CD14-positive monocyte (primary cell): ENCODE results near the gene CKS1B. TPM values are rescaled to one million over a fixed set of nuclear protein-coding genes. Genes with fewer than 3 reads are reported as not detected.

ENCODE experiments used
- DNase-seq, 3 donors: peaks; one replicate each; pipeline ENCODE4 v3.0.0-alpha.2; 2011 to 2022
- H2AFZ ChIP-seq: 2 replicates; pipeline ENCODE4 v1.6.0; 2012; ENCODE audit warnings: mild to moderate bottlenecking, low read depth, low read length, inconsistent platforms; ENCODE audit not compliant: insufficient read depth, poor library complexity, severe bottlenecking
- H3K27ac ChIP-seq, 2 donors: 1 replicate in 1 of 2; 2 replicates in 1 of 2; pipeline ENCODE4 v1.5.1; 2012 to 2013; ENCODE audit warnings: low read length in 2 of 2, control low read depth in 1 of 2, inconsistent platforms in 1 of 2, low read depth in 1 of 2, mild to moderate bottlenecking in 1 of 2
- H3K27me3 ChIP-seq, 2 donors: one replicate each; pipeline versions ENCODE4 v1.6.0 to v1.6.1; 2011 to 2013; ENCODE audit warnings: low read length in 2 of 2; ENCODE audit not compliant: control insufficient read depth in 2 of 2, insufficient read depth in 2 of 2
- H3K36me3 ChIP-seq, 2 donors: replicated peaks in 1 of 2; 1 replicate in 1 of 2; 2 replicates in 1 of 2; pipeline versions ENCODE4 v1.5.1 to v1.6.1; 2012 to 2013; ENCODE audit warnings: low read length in 2 of 2, control low read depth in 1 of 2, inconsistent platforms in 1 of 2, mild to moderate bottlenecking in 1 of 2; ENCODE audit not compliant: insufficient read depth in 2 of 2, control insufficient read depth in 1 of 2
- H3K4me1 ChIP-seq, 2 donors: 1 replicate in 1 of 2; 2 replicates in 1 of 2; pipeline versions ENCODE4 v1.5.1 to v1.6.1; 2012 to 2013; ENCODE audit warnings: low read length in 2 of 2, control low read depth in 1 of 2, inconsistent platforms in 1 of 2, mild to moderate bottlenecking in 1 of 2, moderate library complexity in 1 of 2; ENCODE audit not compliant: insufficient read depth in 2 of 2, control insufficient read depth in 1 of 2
- H3K4me2 ChIP-seq: replicated peaks from 2 replicates; pipeline ENCODE3; 2012; ENCODE audit warnings: low read length, moderate library complexity, mild to moderate bottlenecking; ENCODE audit not compliant: poor library complexity, severe bottlenecking; ENCODE audit errors: extremely low read depth
- H3K4me3 ChIP-seq, 3 experiments: fragments of 200-600 bp in 1 of 3; sonication (generic) in 1 of 3; replicated peaks in 1 of 3; 1 replicate in 2 of 3; 2 replicates in 1 of 3; pipeline ENCODE4 v1.5.1; 2011 to 2013; ENCODE audit warnings: low read length in 3 of 3, mild to moderate bottlenecking in 3 of 3, control low read depth in 2 of 3, low read depth in 2 of 3, inconsistent platforms in 1 of 3, moderate library complexity in 1 of 3
- H3K79me2 ChIP-seq: 2 replicates; pipeline ENCODE4 v1.6.0; 2012; ENCODE audit warnings: mild to moderate bottlenecking, control low read depth, inconsistent platforms, low read length, moderate library complexity; ENCODE audit not compliant: insufficient read depth
- H3K9ac ChIP-seq: 2 replicates; pipeline ENCODE4 v1.6.0; 2017; ENCODE audit warnings: low read length, mild to moderate bottlenecking; ENCODE audit not compliant: insufficient read depth, poor library complexity, severe bottlenecking
- H3K9me3 ChIP-seq, 2 donors: replicated peaks in 1 of 2; 1 replicate in 1 of 2; 2 replicates in 1 of 2; pipeline versions ENCODE4 v1.5.1 to v1.6.1; 2012 to 2013; ENCODE audit warnings: low read length in 2 of 2, control low read depth in 1 of 2; ENCODE audit not compliant: control insufficient read depth in 1 of 2, insufficient read depth in 1 of 2
- H4K20me1 ChIP-seq: 2 replicates; pipeline ENCODE4 v1.6.0; 2012; ENCODE audit warnings: mild to moderate bottlenecking, low read length, control low read depth, moderate library complexity; ENCODE audit not compliant: insufficient read depth
- H3K27ac Mint-ChIP-seq, 7 donors: one replicate each; pipeline ENCODE4 v1.8.0; 2020; ENCODE audit warnings: mild to moderate bottlenecking in 7 of 7, mixed read lengths in 7 of 7, moderate library complexity in 6 of 7, inconsistent platforms in 2 of 7
- H3K27me3 Mint-ChIP-seq, 3 donors: one replicate each; pipeline ENCODE4 v1.8.0; 2021 to 2022; ENCODE audit warnings: low read depth in 3 of 3, mild to moderate bottlenecking in 3 of 3, mixed read lengths in 3 of 3, moderate library complexity in 3 of 3, inconsistent platforms in 1 of 3
- H3K36me3 Mint-ChIP-seq, 2 donors: one replicate each; pipeline ENCODE4 v1.8.0; 2020; ENCODE audit warnings: mixed read lengths in 2 of 2, inconsistent platforms in 1 of 2, mild to moderate bottlenecking in 1 of 2
- H3K4me1 Mint-ChIP-seq: one replicate; pipeline ENCODE4 v1.8.0; 2020; ENCODE audit warnings: mild to moderate bottlenecking, mixed read lengths
- H3K4me3 Mint-ChIP-seq, 2 donors: one replicate each; pipeline ENCODE4 v1.8.0; 2020; ENCODE audit warnings: mild to moderate bottlenecking in 2 of 2, mixed read lengths in 2 of 2, moderate library complexity in 1 of 2
- H3K9me3 Mint-ChIP-seq, 7 donors: one replicate each; pipeline ENCODE4 v1.8.0; 2020 to 2022; ENCODE audit warnings: mixed read lengths in 7 of 7, mild to moderate bottlenecking in 6 of 7, moderate library complexity in 6 of 7, inconsistent platforms in 2 of 7
- CTCF ChIP-seq: fragments of 200-600 bp; IDR thresholded peaks from one replicate; pipeline ENCODE4 v1.8.0; 2022; ENCODE audit warnings: antibody characterized with exemption, mild to moderate bottlenecking
- WGBS: methylation state at CpG from one replicate; pipeline ENCODE4 v1.1.5; 2013; ENCODE audit warnings: missing lambda C conversion rate; ENCODE audit not compliant: insufficient coverage; 5-methylcytosine and 5-hydroxymethylcytosine counted together
- intact Hi-C, 2 donors: fragments of 100-400 bp; cut with micrococcal nuclease; formaldehyde crosslinking; loops; one replicate each; pipeline versions ENCODE4 v1.15.0 to v1.15.1; 2023
- polyA plus RNA-seq, 3 donors: library from polyadenylated mRNA; depleted of rRNA in 1 of 3; unstranded in 2 of 3; stranded (reverse) in 1 of 3; fragments of 300-500 nt in 2 of 3; fragments of >200 nt in 1 of 3; fragmentation: Illumina TruSeq in 2 of 3; gene quantifications; 1 replicate in 2 of 3; 2 replicates in 1 of 3; pipeline ENCODE4 v1.2.3, GENCODE V29; 2012 to 2021

Gene CKS1B
- polyA plus RNA-seq, 3 donors: 9.4 to 22.6 (median 18.0) TPM

- peak overlapping the region in 4 of 7 donors; percentile 6 to 71 (median 50) for H3K27ac Mint-ChIP-seq
- H3K4me2 ChIP-seq: no peak overlapping the region
- H3K36me3 Mint-ChIP-seq: peaks cover 8 to 11% of the 10 kb centered on the region in 2 donors
- DNase-seq: peak in 1 of 3 donors; percentile 2
- H3K9ac ChIP-seq: no peak overlapping the region
- H3K27me3 Mint-ChIP-seq: peaks cover 0 to 4% (median 0%) of the 10 kb centered on the region in 3 donors
- no peak overlapping the region for H3K27ac ChIP-seq
- H3K4me3 ChIP-seq: no peak overlapping the region
- peaks cover 57 to 74% of the 10 kb centered on the region in 2 donors for H3K4me1 ChIP-seq
- peaks cover 0 to 2% (median 0%) of the 10 kb centered on the region in 7 donors for H3K9me3 Mint-ChIP-seq
- no peaks in the 10 kb centered on the region for H3K9me3 ChIP-seq
- no peak overlapping the region for H2AFZ ChIP-seq
- peaks cover 5% of the 10 kb centered on the region for H3K79me2 ChIP-seq
- intact Hi-C loops: no loop called here
- H4K20me1 ChIP-seq: no peaks in the 10 kb centered on the region
- H3K27me3 ChIP-seq: no peaks in the 10 kb centered on the region
- peaks cover 7 to 14% of the 10 kb centered on the region in 2 donors for H3K36me3 ChIP-seq
- H3K4me1 Mint-ChIP-seq: peaks cover 77% of the 10 kb centered on the region
- WGBS: 73% methylated on average over 4 of the region's 8 CpGs
- no peak for TF ChIP-seq CTCF
- H3K4me3 Mint-ChIP-seq: no peak overlapping the region
These were observed 33.8 kb upstream of the CKS1B start for GRCh38 chr1:154940651-154941194.

GRCh38 chr1:154941333-154942013, 33.0 kb upstream of the CKS1B start:
- Histone ChIP-seq H3K79me2 (no peaks in the 10 kb centered on the region), H3K27ac (peak overlapping the region in 1 of 2 donors; percentile 82), H3K4me3 (no peak overlapping the region), H4K20me1 (no peaks in the 10 kb centered on the region), H3K27me3 (no peaks in the 10 kb centered on the region), H3K4me1 (peaks cover 51 to 66% of the 10 kb centered on the region in 2 donors), H3K9ac (peak overlapping the region; percentile 60), H2AFZ (peak overlapping the region; percentile 66), H3K9me3 (no peaks in the 10 kb centered on the region), H3K4me2 (no peak overlapping the region), H3K36me3 (peaks cover 12 to 21% of the 10 kb centered on the region in 2 donors)
- peaks cover 0 to 2% (median 0%) of the 10 kb centered on the region in 7 donors for H3K9me3 Mint-ChIP-seq
- no peak overlapping the region for H3K4me3 Mint-ChIP-seq
- no peak for TF ChIP-seq CTCF
- H3K27me3 Mint-ChIP-seq: peaks cover 0 to 4% (median 0%) of the 10 kb centered on the region in 3 donors
- no peak for DNase-seq
- H3K4me1 Mint-ChIP-seq: peaks cover 70% of the 10 kb centered on the region
- no CpG with 5 or more reads among the region's 5 CpGs for WGBS
- H3K27ac Mint-ChIP-seq: peak overlapping the region in 5 of 7 donors; percentile 54 to 87 (median 79)
- intact Hi-C loops: no loop called here
- peaks cover 15 to 18% of the 10 kb centered on the region in 2 donors for H3K36me3 Mint-ChIP-seq
